RWPE1 (cell line): ENCODE measurements around the gene CELSR2.

Experiments used
- CTCF ChIA-PET: fragments of 350-600 bp; sonication (Branson Sonifier 250); formaldehyde crosslinking; extraction: SDS; loops from one replicate; lab custom pipeline; 2021; lab: Yijun Ruan, JAX
- POLR2A ChIA-PET: fragments of 400-600 bp; formaldehyde crosslinking; extraction: SDS; loops from one replicate; lab custom pipeline; 2020; ENCODE audit warnings: antibody characterized with exemption; ENCODE audit not compliant: low non-redundant PET; lab: Yijun Ruan, JAX
- DNase-seq: peaks from one replicate; pipeline ENCODE4 v3.0.0; 2012; ENCODE audit warnings: low spot score
- H3K27ac ChIP-seq: fragments of 450-650 bp; 2 replicates; pipeline ENCODE4 v1.5.1; 2017
- CTCF ChIP-seq: fragments of 450-650 bp; conservative IDR thresholded peaks from 2 replicates; pipeline ENCODE4 v1.5.1; 2017; ENCODE audit warnings: low read depth, mild to moderate bottlenecking

CELSR2 gene

GRCh38 chr1:109228167-109228566 is 21.2 kb upstream of the CELSR2 start:
- no peak for TF ChIP-seq CTCF
- CTCF ChIA-PET: no interaction called here
- H3K27ac ChIP-seq: no peak overlapping the region
- no peak for DNase-seq
- POLR2A ChIA-PET: no interaction called here

GRCh38 chr1:109229531-109230127 is 19.7 kb upstream of the CELSR2 start:
- DNase-seq: no peak
- POLR2A ChIA-PET: no interaction called here
- CTCF ChIA-PET: interaction anchor here (0.6 kb wide), 1 partner anchor 59 kb away, joined by 3 read pairs; no protein-coding TSS in a partner anchor
- no peak for TF ChIP-seq CTCF
- H3K27ac ChIP-seq: peak overlapping the region; percentile 19

GRCh38 chr1:109231066-109231465 is 18.3 kb upstream of the CELSR2 start:
- no peak for DNase-seq
- POLR2A ChIA-PET: no interaction called here
- no peak for TF ChIP-seq CTCF
- H3K27ac ChIP-seq: no peak overlapping the region
- CTCF ChIA-PET: interaction anchor here (1.0 to 2.0 kb wide), 2 partner anchors 33 to 38 kb away, joined by 3 to 5 read pairs; no protein-coding TSS in a partner anchor

- DNase-seq: no peak
- no peak for TF ChIP-seq CTCF
- POLR2A ChIA-PET: no interaction called here
- CTCF ChIA-PET: no interaction called here
- H3K27ac ChIP-seq: no peak overlapping the region
Measured at GRCh38 chr1:109235137-109235536, 14.2 kb upstream of the CELSR2 start.

- ChIA-PET CTCF (no interaction called here), POLR2A (interaction anchor here (0.5 kb wide), 1 partner anchor 9 kb away, joined by 4 read pairs; no protein-coding TSS in a partner anchor)
- no peak for TF ChIP-seq CTCF
- DNase-seq: no peak
- peak overlapping the region; percentile 98 for H3K27ac ChIP-seq
Measured at GRCh38 chr1:109237512-109237911, 11.8 kb upstream of the CELSR2 start.

GRCh38 chr1:109238382-109238781 is 11.0 kb upstream of the CELSR2 start:
- no peak for DNase-seq
- CTCF ChIA-PET: interaction anchor here (1.5 kb wide), 1 partner anchor 25 kb away, joined by 3 read pairs; no protein-coding TSS in a partner anchor
- H3K27ac ChIP-seq: peak overlapping the region; percentile 98
- no peak for TF ChIP-seq CTCF
- POLR2A ChIA-PET: no interaction called here
